Endothelial cell (in vitro differentiated cells): Measurements from ENCODE around the gene ROBO2. TPM values are rescaled to one million over a fixed set of nuclear protein-coding genes. Genes with fewer than 3 reads are reported as not detected.

Experiments used
- DNase-seq: peaks from one replicate; pipeline ENCODE4 v3.0.0; 2021; ENCODE audit warnings: low spot score
- H3K27ac Mint-ChIP-seq: one replicate; pipeline ENCODE4 v1.8.0; 2021; ENCODE audit warnings: mixed read lengths, inconsistent platforms; ENCODE audit not compliant: unreplicated experiment
- H3K27me3 Mint-ChIP-seq: one replicate; pipeline ENCODE4 v1.8.0; 2021; ENCODE audit warnings: mild to moderate bottlenecking, moderate library complexity, mixed read lengths, inconsistent platforms; ENCODE audit not compliant: unreplicated experiment
- H3K36me3 Mint-ChIP-seq: one replicate; pipeline ENCODE4 v1.8.0; 2021; ENCODE audit warnings: mild to moderate bottlenecking, low read depth, mixed read lengths, inconsistent platforms; ENCODE audit not compliant: unreplicated experiment
- H3K4me1 Mint-ChIP-seq: one replicate; pipeline ENCODE4 v1.8.0; 2021; ENCODE audit warnings: mild to moderate bottlenecking, mixed read lengths, inconsistent platforms; ENCODE audit not compliant: unreplicated experiment
- H3K4me3 Mint-ChIP-seq: one replicate; pipeline ENCODE4 v1.8.0; 2021; ENCODE audit warnings: mild to moderate bottlenecking, mixed read lengths, inconsistent platforms; ENCODE audit not compliant: unreplicated experiment
- H3K9me3 Mint-ChIP-seq: one replicate; pipeline ENCODE4 v1.8.0; 2021; ENCODE audit warnings: mixed read lengths, inconsistent platforms; ENCODE audit not compliant: unreplicated experiment
- CTCF ChIP-seq: fragments of 200-600 bp; sonication (generic); IDR thresholded peaks from one replicate; pipeline ENCODE4 v1.5.0; 2021; ENCODE audit warnings: antibody characterized with exemption; ENCODE audit not compliant: unreplicated experiment
- total RNA-seq: library from RNA; stranded (reverse); fragmentation: NEBNext Ultra II Directional; extraction: Animal tissue kit (Norgen Biotek cat#: 25700); gene quantifications from one replicate; pipeline ENCODE4 v1.2.1, GENCODE V29; 2021; ENCODE audit not compliant: unreplicated experiment

ROBO2 gene
- total RNA-seq, 1 donor from 2014 or later = 2.5 TPM

- H3K27me3 Mint-ChIP-seq = no peaks in the 10 kb centered on the region
- no peak for TF ChIP-seq CTCF
- no peaks in the 10 kb centered on the region for H3K36me3 Mint-ChIP-seq
- no peaks in the 10 kb centered on the region for H3K4me1 Mint-ChIP-seq
- H3K27ac Mint-ChIP-seq = no peak overlapping the region
- H3K9me3 Mint-ChIP-seq = no peaks in the 10 kb centered on the region
- H3K4me3 Mint-ChIP-seq = no peak overlapping the region
- DNase-seq = no peak
Measured at GRCh38 chr3:77281721-77282120, 241.8 kb downstream of the ROBO2 start.

GRCh38 chr3:77283108-77283507 is 243.2 kb downstream of the ROBO2 start:
- H3K27ac Mint-ChIP-seq = no peak overlapping the region
- no peaks in the 10 kb centered on the region for H3K27me3 Mint-ChIP-seq
- no peak for TF ChIP-seq CTCF
- H3K4me3 Mint-ChIP-seq = no peak overlapping the region
- no peaks in the 10 kb centered on the region for H3K9me3 Mint-ChIP-seq
- H3K4me1 Mint-ChIP-seq = no peaks in the 10 kb centered on the region
- no peaks in the 10 kb centered on the region for H3K36me3 Mint-ChIP-seq
- no peak for DNase-seq

GRCh38 chr3:77288348-77288747 is 248.4 kb downstream of the ROBO2 start:
- no peaks in the 10 kb centered on the region for H3K4me1 Mint-ChIP-seq
- TF ChIP-seq CTCF = no peak
- DNase-seq = no peak
- no peak overlapping the region for H3K27ac Mint-ChIP-seq
- no peaks in the 10 kb centered on the region for H3K27me3 Mint-ChIP-seq
- H3K36me3 Mint-ChIP-seq = no peaks in the 10 kb centered on the region
- no peak overlapping the region for H3K4me3 Mint-ChIP-seq
- no peaks in the 10 kb centered on the region for H3K9me3 Mint-ChIP-seq

GRCh38 chr3:77296527-77296926 is 256.6 kb downstream of the ROBO2 start:
- DNase-seq = no peak
- Mint-ChIP-seq H3K9me3 (no peaks in the 10 kb centered on the region), H3K4me3 (no peak overlapping the region), H3K4me1 (peaks cover 6% of the 10 kb centered on the region), H3K27ac (no peak overlapping the region), H3K27me3 (peaks cover 1% of the 10 kb centered on the region), H3K36me3 (no peaks in the 10 kb centered on the region)
- no peak for TF ChIP-seq CTCF

GRCh38 chr3:77298417-77298816 is 258.5 kb downstream of the ROBO2 start:
- no peak for DNase-seq
- no peak overlapping the region for H3K4me3 Mint-ChIP-seq
- H3K4me1 Mint-ChIP-seq = peaks cover 6% of the 10 kb centered on the region
- H3K27me3 Mint-ChIP-seq = peaks cover 1% of the 10 kb centered on the region
- H3K27ac Mint-ChIP-seq = no peak overlapping the region
- no peak for TF ChIP-seq CTCF
- H3K9me3 Mint-ChIP-seq = no peaks in the 10 kb centered on the region
- no peaks in the 10 kb centered on the region for H3K36me3 Mint-ChIP-seq
